ENCODE results near the gene TRA2A. TPM values are rescaled to one million over a fixed set of nuclear protein-coding genes. Genes with fewer than 3 reads are reported as not detected.
A peak's percentile ranks its signal among the peaks of the same experiment; 100 is the strongest.

The TRA2A gene
- total RNA-seq, 1 experiment from 2014 or later = 27.6 TPM

GRCh38 chr7:23470330-23471105 lies 61.3 kb downstream of the TRA2A start, which contains the start of gene IGF2BP3:
Gene IGF2BP3 (minus strand): TSS chr7:23470491. CDS start chr7:23470110, 381 bp downstream.
- intact Hi-C loops (cut with micrococcal nuclease) = loop anchor here (2.0 kb wide), 1 partner anchor 60 kb away; the partner anchor contains the start of gene TRA2A
- POLR2A ChIA-PET (ENCODE audit: unreplicated experiment) = interaction anchor here (0.5 kb wide), 1 partner anchor 235 kb away, joined by 3 read pairs; no protein-coding TSS in a partner anchor

GRCh38 chr7:23469961-23470250 lies 61.9 kb downstream of the TRA2A start:
- Histone ChIP-seq H2AFZ (ENCODE audit: low read length) (peak overlapping the region; percentile 86), H3K4me3 (ENCODE audit: low read length) (peak overlapping the region; percentile 73), H3K9me2 (replicated peaks; ENCODE audit: low read length) (no peaks in the 10 kb centered on the region), H3K9me3 (ENCODE audit: low read length) (no peaks in the 10 kb centered on the region), H4K20me1 (ENCODE audit: low read length) (no peaks in the 10 kb centered on the region), H3K27me3 (ENCODE audit: low read length) (0 out of 2 replicates have a peak, but pooled peaks cover 7% of the 10 kb centered on the region), H3K79me2 (ENCODE audit: low read length) (peaks cover 55% of the 10 kb centered on the region), H3K36me3 (ENCODE audit: low read depth, low read length) (no peaks in the 10 kb centered on the region), H3K4me1 (ENCODE audit: insufficient read depth, low read length) (peaks cover 46% of the 10 kb centered on the region), H3K4me2 (ENCODE audit: low read length) (peak overlapping the region; percentile 81), H3K9ac (ENCODE audit: low read length) (peak overlapping the region; percentile 79), H3K27ac (ENCODE audit: low read length) (peak overlapping the region; percentile 79), H3F3A (ENCODE audit: low read length, unreplicated experiment) (no peaks in the 10 kb centered on the region)
- intact Hi-C loops (cut with micrococcal nuclease) = loop anchor here (2.0 kb wide), 1 partner anchor 61 kb away; the partner anchor contains the start of gene TRA2A
- ATAC-seq = no peak
- TF ChIP-seq EZH2phosphoT487 (IDR thresholded peaks at IDR 0.05; ENCODE audit: borderline replicate concordance, low read length) (no peak), CTCF (conservative IDR thresholded peaks at IDR 0.05; ENCODE audit: low read depth, low read length) (no peak)
- no peak for DNase-seq
- CTCF ChIA-PET = interaction anchor here (0.6 to 0.7 kb wide), 2 partner anchors 33 to 273 kb away, joined by 3 to 4 read pairs; no protein-coding TSS in a partner anchor
- BruUV-seq (replicated peaks) = TSS peak; percentile 81
- POLR2A ChIA-PET (ENCODE audit: unreplicated experiment) = interaction anchor here (0.5 kb wide), 1 partner anchor 235 kb away, joined by 3 read pairs; no protein-coding TSS in a partner anchor

More at GRCh38 chr7:23470330-23471105, 61.3 kb downstream of the TRA2A start, which contains the start of gene IGF2BP3:
- peak within 1 kb of the TSS; percentile 73 for H3K4me3 ChIP-seq (ENCODE audit: low read length)
- no peaks in the 10 kb centered on the region for H3K9me3 ChIP-seq (ENCODE audit: low read length)
- no peaks in the 10 kb centered on the region for H3K36me3 ChIP-seq (ENCODE audit: low read depth, low read length)
- TF ChIP-seq CTCF (conservative IDR thresholded peaks at IDR 0.05; ENCODE audit: low read depth, low read length) (no peak), EZH2phosphoT487 (IDR thresholded peaks at IDR 0.05; ENCODE audit: borderline replicate concordance, low read length) (no peak), EZH2 (IDR thresholded peaks at IDR 0.05; ENCODE audit: low read length, unreplicated experiment) (no peak)
- H2AFZ ChIP-seq (ENCODE audit: low read length) = peak within 1 kb of the TSS; percentile 91
- H3K9me2 ChIP-seq (replicated peaks; ENCODE audit: low read length) = no peaks in the 10 kb centered on the region
- H3K4me1 ChIP-seq (ENCODE audit: insufficient read depth, low read length) = peaks cover 40% of the 10 kb centered on the region
- 0 out of 2 replicates have a peak, but pooled peaks cover 7% of the 10 kb centered on the region for H3K27me3 ChIP-seq (ENCODE audit: low read length)
- H3K79me2 ChIP-seq (ENCODE audit: low read length) = peaks cover 49% of the 10 kb centered on the region
- no peaks in the 10 kb centered on the region for H3F3A ChIP-seq (ENCODE audit: low read length, unreplicated experiment)
- H3K4me2 ChIP-seq (ENCODE audit: low read length) = peak within 1 kb of the TSS; percentile 84
- H3K9ac ChIP-seq (ENCODE audit: low read length) = peak within 1 kb of the TSS; percentile 79
- BruUV-seq (replicated peaks) = no TSS peak
- CTCF ChIA-PET = interaction anchor here (0.6 to 0.7 kb wide), 2 partner anchors 34 to 274 kb away, joined by 3 to 4 read pairs; no protein-coding TSS in a partner anchor
- ATAC-seq = peak; percentile 48
- peak; percentile 92 for DNase-seq
- H4K20me1 ChIP-seq (ENCODE audit: low read length) = no peaks in the 10 kb centered on the region
- peak within 1 kb of the TSS; percentile 79 for H3K27ac ChIP-seq (ENCODE audit: low read length)
